GDM1 (cell line): ENCODE results near the gene ONECUT3.
"Not testable (repeated sequence)": the region's sequence is repeated elsewhere in the genome, so short reads cannot be mapped to it uniquely, and the experiment has no call there.

Experiments
- DNase-seq: peaks from one replicate; lab custom pipeline; 2025; lab: John Stamatoyannopoulos, UW

Gene ONECUT3

DNA sequence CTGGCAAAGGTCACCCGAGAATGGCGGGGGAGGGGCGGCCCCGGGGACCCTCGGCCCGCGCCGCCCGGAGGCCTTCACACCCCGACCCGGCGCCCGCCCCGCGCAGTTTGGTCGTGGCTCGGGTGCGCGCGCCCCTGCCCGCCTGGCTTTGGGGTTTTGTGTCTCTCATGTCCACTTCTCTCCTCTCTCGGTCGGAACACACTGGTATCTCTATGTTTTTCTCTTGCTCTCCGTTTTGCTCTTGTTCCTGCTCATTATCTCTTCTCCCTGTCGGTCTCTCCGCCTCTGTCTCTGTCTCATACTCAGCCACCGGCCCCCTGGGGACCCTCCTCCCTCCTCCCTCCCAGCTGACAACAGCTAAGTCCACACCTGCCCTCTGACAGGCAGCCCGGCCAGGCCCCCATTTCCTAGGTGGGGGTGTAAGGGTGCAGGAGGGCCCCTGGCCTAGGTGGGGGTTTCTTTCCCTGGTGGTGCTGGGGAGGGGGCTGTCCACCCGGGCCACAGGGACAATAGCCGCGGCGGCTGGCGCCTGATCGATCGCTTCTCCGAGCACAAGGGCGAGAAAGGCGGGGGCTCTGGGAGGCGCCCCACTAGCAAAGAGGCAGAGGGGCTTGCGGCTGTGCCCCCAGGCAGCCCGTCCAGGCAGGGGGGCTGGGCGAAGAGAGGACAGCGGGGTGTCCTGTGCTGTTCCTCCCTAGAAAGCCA lies 2.3 kb downstream of the ONECUT3 start:
- DNase-seq = no peak

DNA sequence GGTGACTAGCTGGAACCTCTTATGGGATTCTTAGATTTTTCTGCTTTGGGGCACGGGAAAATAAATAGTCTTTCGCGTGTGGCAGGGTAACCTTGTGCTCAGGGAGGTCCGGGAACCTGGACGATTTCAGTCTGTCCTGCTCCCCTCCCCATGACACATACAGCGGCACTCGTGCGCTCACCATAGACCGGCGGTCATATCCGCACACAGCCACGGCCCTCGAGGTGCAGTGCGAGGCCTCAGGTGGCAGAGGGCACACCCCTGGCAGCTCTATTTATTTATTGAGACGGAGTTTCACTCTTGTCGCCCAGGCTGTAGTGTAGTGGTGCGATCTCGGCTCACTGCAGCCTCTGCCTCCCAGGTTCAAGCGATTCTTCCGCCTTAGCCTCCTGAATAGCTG lies 3.0 kb downstream of the ONECUT3 start:
- DNase-seq = no peak

- DNase-seq = no peak
Observed at GRCh38 chr19:1756705-1757465, 3.6 kb downstream of the ONECUT3 start.

DNA sequence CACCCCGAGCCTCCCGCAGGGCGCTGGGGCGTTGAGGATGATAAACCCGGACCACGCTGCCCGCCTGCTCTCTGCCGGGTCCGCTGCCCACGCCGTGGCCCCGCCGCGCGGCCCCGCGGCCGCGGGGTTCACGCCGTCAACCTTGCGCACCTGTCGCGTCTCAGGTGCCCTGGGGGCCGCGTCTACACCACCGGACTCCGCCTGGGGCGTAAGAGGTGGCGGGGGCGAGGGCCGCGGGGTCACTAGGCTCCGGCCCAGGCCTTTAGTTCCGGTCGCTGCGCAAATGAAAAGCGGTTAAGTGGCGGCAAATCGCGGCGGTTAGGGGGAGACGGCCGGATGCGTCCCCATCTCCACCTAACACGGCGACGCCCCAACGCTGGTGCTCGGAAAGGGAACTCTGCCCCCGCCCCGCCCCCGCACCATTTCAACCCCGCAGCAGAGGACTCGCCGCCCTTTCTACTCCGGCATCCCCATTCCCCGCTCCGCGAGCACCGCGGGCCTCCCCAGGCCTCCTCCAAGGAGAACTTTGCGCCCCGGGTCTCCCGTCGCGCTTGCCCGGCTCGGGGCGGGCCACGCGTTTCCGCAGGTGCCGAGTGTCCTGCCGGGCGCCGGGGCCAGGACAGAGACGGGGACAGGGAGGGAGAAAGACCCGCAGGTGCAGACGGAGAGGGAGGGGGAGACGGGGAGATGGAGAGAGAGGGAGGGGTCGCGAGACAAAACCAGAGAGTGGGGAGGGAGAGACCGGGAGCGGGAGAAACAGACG lies 4.3 kb downstream of the ONECUT3 start:
- DNase-seq = no peak

DNA sequence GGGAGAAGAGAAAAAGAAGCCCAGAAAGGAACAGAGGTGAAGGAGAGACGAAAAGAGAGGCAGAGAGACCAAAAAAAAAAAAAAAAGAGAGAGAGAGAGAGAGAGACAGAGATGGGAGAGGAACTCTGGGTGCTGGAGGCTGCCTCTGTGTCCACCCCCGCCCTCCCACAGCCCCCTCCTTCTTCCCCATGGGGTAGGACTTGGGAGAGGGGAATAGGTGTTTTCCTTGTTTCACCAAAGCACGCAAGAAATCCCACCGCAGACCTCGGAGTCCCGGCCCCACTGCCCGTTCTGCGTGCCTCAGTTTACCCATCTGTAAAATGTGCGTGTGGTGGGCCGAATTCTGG lies 4.9 kb downstream of the ONECUT3 start:
- no peak for DNase-seq

DNA sequence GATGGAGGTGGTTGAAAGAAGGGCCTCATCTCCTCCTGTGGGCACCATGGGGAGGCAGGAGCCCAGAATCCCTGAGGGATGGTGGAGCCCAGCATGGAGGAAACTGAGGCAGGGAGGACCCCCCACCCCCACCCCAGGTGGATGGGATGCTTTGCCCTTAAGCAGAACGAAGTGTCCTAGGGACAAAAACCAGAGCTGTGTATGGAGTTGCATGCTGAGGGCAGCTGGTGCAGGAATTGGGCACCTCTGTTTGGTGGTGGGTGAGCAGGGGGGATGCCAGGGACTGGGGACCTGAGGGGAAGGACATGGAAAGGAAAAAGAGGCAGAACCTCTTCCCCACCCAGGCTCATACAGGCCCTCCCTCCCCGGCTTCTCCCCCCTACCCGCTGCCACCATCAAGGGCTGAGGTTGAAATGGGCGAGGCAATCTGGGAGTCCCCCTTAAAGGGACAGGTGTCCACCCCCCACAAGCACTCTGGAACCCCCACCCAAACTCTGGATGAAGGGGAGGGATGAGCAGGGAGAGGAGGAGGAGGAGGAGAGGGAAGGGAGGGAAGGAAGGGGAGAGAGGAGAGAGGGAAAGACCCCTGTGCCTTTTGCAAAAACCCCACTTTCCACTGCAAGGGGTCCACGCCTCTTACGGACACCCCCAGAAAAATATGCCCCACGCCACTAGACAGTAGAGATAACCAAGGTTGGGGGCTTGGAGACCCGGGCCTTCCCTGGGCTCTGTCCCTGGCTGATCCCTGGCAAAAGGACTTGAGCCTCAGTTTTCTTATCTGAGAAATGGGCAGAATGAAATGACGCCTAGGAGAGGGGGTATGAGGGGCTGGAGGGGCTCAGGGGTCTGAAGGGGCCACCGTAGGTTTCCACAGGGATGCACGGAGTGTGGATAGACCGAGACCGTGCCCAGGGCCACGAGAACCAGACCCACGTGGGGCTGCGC lies 5.9 kb downstream of the ONECUT3 start:
- no peak for DNase-seq

DNA sequence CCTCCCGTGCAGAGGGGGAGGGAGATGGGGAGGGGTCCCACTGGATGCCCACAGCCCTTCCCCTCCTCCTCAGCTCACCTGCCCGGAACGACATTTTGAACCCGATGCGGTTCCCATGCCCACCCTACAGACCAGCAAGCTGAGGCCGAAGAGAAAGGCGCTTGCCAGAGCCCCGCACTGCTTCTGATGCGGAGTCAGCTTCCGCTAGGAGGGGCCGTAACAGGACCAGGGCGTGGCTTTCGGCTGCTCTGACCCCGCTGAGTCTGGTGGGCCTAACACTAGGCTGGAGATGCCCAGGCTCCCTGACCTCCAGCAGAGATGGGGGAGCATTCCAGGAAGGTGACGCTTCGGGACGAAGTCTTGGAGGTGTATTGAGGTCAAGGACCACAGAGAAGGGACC lies 6.7 kb downstream of the ONECUT3 start:
- DNase-seq = no peak

DNA sequence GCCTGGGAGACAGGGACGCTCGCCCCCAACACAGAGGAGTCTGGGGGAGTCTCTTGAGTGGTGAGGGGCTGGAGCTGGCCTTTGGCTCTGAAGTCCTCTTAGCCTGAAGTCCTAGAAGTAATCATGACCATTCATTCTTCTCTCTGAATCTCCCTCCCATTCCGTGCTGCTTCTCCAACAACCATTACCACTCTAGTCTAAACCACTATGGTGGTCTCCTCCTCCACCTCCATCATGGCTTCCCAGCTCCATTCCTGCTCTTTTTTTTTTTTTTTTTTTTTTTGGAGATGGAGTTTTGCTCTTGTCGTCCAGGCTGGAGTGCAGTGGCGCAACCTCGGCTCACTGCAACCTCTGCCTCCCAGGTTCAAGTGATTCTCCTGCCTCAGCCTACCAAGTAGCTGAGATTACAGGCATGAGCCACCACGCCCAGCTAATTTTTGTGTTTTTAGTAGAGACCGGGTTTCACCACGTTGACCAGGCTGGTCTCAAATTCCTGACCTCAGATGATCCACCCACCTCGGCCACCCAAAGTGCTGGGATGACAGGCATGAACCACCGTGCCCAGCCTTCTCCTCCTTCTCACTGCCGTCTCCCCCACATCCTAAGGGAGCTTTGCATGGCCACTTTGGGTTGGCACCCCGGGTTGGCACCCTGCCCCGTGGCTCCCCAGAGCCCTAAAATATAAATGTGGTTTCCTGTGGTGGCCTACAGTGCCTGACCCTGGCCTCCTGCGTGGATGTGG lies 7.7 kb downstream of the ONECUT3 start:
- DNase-seq = not testable (repeated sequence)

DNA sequence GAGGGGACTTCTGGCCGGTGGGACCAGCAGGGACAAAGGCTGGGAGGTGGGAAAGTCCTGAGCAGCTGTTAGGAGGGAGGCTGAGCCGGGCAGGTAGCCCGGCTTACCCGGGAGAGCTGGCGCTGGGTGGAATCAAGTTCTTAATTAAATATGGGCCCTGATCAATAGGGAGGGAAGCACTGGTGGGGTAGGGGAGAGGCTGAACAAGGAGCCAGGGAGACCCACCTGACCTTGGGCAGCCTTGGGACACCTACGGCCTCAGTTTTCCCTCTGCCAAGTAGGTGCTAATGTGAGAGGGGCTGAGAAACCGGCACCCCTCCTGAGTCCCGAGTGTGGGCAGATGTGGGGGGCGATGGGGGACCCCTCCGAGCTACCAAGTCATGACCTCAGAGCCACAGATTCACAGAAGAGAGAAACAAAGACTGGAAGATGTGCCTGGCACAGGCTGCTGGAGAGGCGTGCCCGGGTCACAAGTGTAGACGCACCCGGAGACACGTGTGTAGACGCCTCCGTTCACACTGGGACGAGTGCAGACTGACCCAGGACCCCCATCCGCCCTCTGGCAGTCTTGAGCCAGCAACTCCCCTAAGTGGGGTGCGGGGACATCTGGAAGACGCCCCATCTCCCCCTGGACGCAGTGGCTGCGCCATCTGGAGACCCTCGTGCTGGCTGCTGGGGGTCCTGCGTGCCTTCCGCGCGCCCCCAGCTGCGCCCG lies 8.4 kb downstream of the ONECUT3 start:
- DNase-seq = no peak

DNA sequence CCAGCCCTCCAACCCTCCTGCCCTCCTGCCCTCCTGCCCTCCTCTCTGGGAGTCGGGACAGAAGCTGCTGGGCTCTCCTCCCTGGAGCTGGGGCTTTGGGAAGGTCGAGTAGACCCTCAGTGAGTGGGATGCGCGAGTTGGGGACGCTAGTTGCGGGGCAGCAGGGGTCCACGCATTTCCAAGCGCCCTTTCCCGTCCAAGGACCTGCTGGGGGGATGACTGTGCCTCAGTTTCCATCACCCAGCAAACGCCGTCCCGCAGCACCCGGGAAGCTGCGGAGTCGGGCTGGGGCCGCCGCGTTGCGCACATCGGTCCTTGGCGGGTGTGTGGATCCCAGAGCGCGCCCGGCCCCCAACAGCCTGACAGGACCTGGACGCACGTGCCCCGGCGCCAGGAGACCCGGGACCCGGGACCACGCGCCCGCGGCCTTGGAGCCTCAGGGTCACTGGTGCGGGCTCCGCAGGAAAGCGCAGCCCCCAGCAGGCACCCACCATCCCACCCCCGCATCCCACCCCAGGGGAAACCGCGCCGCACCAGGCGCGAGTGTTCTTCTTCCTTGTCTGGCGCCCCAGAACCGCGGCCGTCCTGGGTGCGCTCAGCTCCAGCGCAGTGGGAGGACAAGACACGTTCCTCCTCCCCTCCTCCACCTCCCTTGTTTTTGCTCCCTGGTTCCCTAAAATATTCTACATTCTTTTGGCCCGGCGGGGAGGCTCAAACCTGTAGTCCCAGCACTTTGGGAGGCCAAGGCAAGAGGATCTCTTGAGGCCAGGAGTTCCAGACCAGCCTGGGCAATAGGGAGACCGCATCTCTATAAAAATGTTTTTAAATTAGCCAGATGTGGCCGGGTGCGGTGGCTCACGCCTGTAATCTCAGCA lies 9.2 kb downstream of the ONECUT3 start:
- DNase-seq = no peak

DNA sequence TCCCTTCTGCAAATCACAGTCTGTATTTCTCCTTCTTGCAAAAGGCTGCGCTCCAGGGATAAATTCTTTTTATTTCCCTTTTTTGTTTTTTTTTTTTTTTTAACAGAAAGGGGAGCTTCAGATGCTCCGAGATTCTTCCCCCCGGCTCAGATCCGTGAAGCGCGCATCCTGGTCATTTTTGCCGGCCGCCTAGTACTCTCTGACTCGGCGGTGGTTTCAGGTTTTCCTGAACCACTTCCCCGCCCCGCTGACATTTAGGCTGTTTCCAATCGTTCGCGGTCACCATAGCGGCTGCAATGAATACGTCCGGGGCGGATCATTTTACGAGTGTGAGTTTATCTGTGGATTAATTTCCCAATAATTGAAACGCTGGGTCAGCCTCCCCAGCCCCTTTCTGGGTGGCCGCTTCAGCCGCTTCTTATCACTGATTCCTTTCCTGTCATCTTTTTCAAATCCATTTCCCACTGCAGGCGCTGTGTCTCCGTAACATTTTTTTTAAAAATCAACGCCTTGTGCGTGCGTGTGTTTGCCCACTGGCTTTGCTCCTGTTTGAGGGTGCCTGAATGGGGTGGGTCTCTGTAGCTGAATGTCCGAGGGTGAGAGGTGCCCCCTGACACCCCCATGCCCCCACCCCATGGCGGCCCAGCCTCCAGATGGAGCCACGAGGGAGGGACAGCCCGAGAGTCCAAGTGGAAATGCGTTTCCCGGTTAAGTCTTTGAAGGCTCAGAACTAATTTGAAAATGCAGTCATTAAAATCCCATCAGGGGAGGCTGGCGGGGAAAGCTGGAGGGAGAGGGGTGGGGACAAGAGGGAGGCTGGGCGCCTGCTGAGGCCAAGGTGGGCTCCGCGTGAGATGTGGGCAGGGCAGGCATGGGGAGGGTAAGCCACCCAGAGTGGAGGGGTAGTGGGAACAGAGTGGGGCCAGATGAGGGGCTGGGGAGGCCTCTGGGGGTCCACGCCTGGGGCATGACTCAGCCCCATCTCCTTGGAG lies 10.6 kb downstream of the ONECUT3 start:
- DNase-seq = no peak

- no peak for DNase-seq
Observed at GRCh38 chr19:1764729-1765128, 11.4 kb downstream of the ONECUT3 start.

- DNase-seq = no peak
Observed at GRCh38 chr19:1765232-1765903, 12.1 kb downstream of the ONECUT3 start.

- DNase-seq = no peak
Observed at GRCh38 chr19:1765904-1766799, 12.8 kb downstream of the ONECUT3 start.

GRCh38 chr19:1766800-1767352 lies 13.6 kb downstream of the ONECUT3 start:
- no peak for DNase-seq

GRCh38 chr19:1767464-1767933 lies 14.2 kb downstream of the ONECUT3 start:
- no peak for DNase-seq
